ENCODE data around the gene SETX.

The SETX gene

GRCh38 chr9:132216861-132217619 lies 137.7 kb downstream of the SETX start:
- no peak for DNase-seq (ENCODE audit: low read depth)

- DNase-seq (ENCODE audit: low read depth): no peak
These were observed 140.7 kb downstream of the SETX start for GRCh38 chr9:132214027-132214622.

GRCh38 chr9:132211570-132211969 lies 143.2 kb downstream of the SETX start:
- no peak for DNase-seq (ENCODE audit: low read depth)

All from activated T-cell treated with anti-CD3 and anti-CD28 coated beads for 24 hours (primary cell).